Neutrophil (primary cell): ENCODE data around the gene HBZ.

Source experiments
- H3K27ac ChIP-seq: fragments of 200-600 bp; sonication (generic); 2 replicates; pipeline ENCODE4 v1.5.1; 2016; ENCODE audit warnings: mild to moderate bottlenecking, moderate library complexity
- H3K27me3 ChIP-seq: fragments of 200-600 bp; sonication (generic); 2 replicates; pipeline ENCODE4 v1.6.0; 2016; ENCODE audit warnings: mild to moderate bottlenecking
- H3K36me3 ChIP-seq: fragments of 200-600 bp; sonication (generic); 2 replicates; pipeline ENCODE4 v1.5.1; 2017
- H3K4me1 ChIP-seq, 2 experiments: fragments of 200-600 bp in 1 of 2; sonication (generic) in 1 of 2; 1 replicate in 1 of 2; 2 replicates in 1 of 2; pipeline versions ENCODE4 v1.5.1 to v1.6.1; 2013 to 2016; ENCODE audit warnings: low read depth in 1 of 2, low read length in 1 of 2, mild to moderate bottlenecking in 1 of 2, moderate library complexity in 1 of 2; ENCODE audit not compliant: control insufficient read depth in 1 of 2, insufficient read depth in 1 of 2
- H3K4me3 ChIP-seq, 2 experiments: fragments of 200-600 bp in 1 of 2; sonication (generic) in 1 of 2; 1 replicate in 1 of 2; 2 replicates in 1 of 2; pipeline ENCODE4 v1.5.1; 2013 to 2016; ENCODE audit warnings: low read depth in 1 of 2, low read length in 1 of 2, mild to moderate bottlenecking in 1 of 2, moderate library complexity in 1 of 2
- H3K9me3 ChIP-seq: fragments of 200-600 bp; sonication (generic); 2 replicates; pipeline ENCODE4 v1.5.1; 2016
- CTCF ChIP-seq: fragments of 200-600 bp; sonication (generic); IDR thresholded peaks from 2 replicates; pipeline ENCODE4 v1.5.1; 2016; ENCODE audit warnings: antibody characterized with exemption

The HBZ gene

GRCh38 chr16:140175-140857 lies 12.1 kb upstream of the HBZ start:
- Histone ChIP-seq H3K27me3 (peaks cover 21% of the 10 kb centered on the region), H3K4me1 (peaks cover 4 to 5% of the 10 kb centered on the region in 2 experiments), H3K9me3 (no peaks in the 10 kb centered on the region), H3K4me3 (no peak overlapping the region), H3K27ac (no peak overlapping the region), H3K36me3 (no peaks in the 10 kb centered on the region)
- TF ChIP-seq CTCF: no peak

DNA sequence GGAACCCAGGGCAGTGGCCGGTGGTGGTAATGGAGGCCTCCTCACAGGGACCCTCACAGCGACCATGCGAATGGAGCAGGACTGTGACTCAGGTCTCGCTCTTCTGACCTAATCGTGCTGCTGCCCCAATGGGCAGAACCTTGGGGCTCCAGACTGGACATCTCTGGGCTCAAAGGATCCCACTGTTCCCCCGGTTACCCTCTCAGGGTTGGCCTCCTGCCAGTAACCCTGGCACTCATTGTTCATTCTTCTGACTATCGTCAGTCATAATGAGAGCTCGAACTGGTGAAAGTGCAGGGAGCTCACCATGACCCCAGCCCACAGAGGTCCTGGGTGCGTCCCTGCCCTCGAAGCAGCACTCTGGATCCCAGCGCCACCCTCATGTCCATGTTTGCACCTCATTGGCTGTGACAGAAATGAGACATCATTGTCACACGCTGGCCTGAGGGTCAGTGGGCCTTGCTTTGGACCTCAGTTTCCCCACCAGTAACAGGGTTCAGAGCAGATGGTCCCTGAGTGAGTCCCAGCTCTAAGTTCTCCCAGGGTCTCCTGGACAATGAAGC lies 10.0 kb upstream of the HBZ start:
- no peak for TF ChIP-seq CTCF
- Histone ChIP-seq H3K36me3 (no peaks in the 10 kb centered on the region), H3K9me3 (no peaks in the 10 kb centered on the region), H3K27me3 (peaks cover 38% of the 10 kb centered on the region), H3K4me3 (no peak overlapping the region), H3K4me1 (peaks cover 4 to 5% of the 10 kb centered on the region in 2 experiments), H3K27ac (no peak overlapping the region)

- H3K9me3 ChIP-seq: no peaks in the 10 kb centered on the region
- no peaks in the 10 kb centered on the region for H3K36me3 ChIP-seq
- H3K27me3 ChIP-seq: peaks cover 41% of the 10 kb centered on the region
- H3K27ac ChIP-seq: no peak overlapping the region
- H3K4me1 ChIP-seq: peaks cover 0 to under 1% of the 10 kb centered on the region in 2 experiments
- no peak overlapping the region for H3K4me3 ChIP-seq
- no peak for TF ChIP-seq CTCF
These were observed 9.4 kb upstream of the HBZ start for GRCh38 chr16:143047-143446.

- H3K4me1 ChIP-seq: no peaks in the 10 kb centered on the region
- no peak for TF ChIP-seq CTCF
- no peaks in the 10 kb centered on the region for H3K36me3 ChIP-seq
- H3K4me3 ChIP-seq: no peak overlapping the region
- H3K27ac ChIP-seq: no peak overlapping the region
- H3K27me3 ChIP-seq: peaks cover 45% of the 10 kb centered on the region
- no peaks in the 10 kb centered on the region for H3K9me3 ChIP-seq
These were observed 9.0 kb upstream of the HBZ start for GRCh38 chr16:143456-143855.

- TF ChIP-seq CTCF: no peak
- Histone ChIP-seq H3K4me3 (no peak overlapping the region), H3K36me3 (no peaks in the 10 kb centered on the region)
These were observed 7.6 kb upstream of the HBZ start for GRCh38 chr16:144797-145252.

More at GRCh38 chr16:144797-145252, 7.6 kb upstream of the HBZ start:
- peaks cover 54% of the 10 kb centered on the region for H3K27me3 ChIP-seq
- H3K9me3 ChIP-seq: no peaks in the 10 kb centered on the region
- no peaks in the 10 kb centered on the region for H3K4me1 ChIP-seq
- no peak overlapping the region for H3K27ac ChIP-seq
